NCI-H345 (cell line): Measurements from ENCODE around the gene AIFM2.
"Not testable (repeated sequence)": the region's sequence is repeated elsewhere in the genome, so short reads cannot be mapped to it uniquely, and the experiment has no call there.

Source experiments
- DNase-seq: peaks from one replicate; lab custom pipeline; 2025; lab: John Stamatoyannopoulos, UW

AIFM2 gene

DNA sequence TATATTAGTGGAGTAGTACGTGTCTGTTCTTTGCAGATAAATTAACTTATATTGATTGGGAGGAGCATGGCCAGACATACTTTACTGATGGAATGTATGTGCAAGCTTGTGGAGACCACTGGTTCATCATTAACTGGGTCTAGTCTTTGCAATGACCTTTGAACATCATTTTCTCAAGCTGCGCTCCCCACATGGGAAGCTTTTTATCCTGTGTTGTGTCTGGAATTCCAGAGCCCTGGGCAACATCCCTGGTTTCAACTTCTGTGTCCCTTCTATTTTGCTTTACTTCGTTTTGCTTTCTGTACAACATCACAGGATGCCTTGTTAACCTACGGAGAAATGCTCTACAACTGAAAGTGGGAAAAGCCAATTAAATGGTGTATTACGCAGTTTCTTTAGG lies 41.7 kb downstream of the AIFM2 start:
- no peak for DNase-seq

DNA sequence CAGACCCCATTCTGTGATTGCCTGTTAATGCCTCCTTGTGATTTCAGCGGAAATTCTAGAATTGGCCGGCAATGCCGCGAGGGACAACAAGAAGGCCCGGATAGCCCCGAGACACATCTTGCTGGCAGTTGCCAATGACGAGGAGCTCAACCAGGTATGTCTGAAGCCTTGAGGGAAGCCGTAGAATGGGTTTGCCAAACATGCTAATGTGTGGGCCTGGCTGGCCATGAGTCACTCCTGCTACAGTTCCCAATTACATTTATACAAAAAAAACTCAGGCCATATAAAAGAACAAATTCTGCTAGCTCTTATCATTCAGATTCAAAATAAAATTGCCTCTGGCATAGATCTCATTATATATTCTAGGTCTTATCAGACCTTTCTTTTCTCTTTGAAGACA lies 42.6 kb downstream of the AIFM2 start:
- DNase-seq, result no peak

DNA sequence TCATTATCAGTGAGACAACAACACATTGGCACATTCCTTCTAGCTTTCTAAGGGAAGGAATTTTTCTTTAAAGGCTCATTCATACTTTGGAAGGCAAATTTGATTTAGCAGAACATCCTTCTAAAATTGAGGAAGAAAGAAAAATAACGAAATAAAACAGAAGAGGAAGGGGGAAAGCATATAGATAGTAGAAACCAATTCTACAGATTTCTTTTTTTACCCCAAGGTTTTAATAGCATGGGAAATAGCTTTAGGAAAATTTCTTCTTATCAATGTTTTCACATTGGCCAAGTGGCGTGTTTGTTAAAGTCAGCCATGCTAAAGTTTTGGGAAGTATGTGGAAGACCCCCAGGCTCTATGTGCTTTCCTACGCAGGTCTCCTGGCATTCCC lies 44.3 kb downstream of the AIFM2 start:
- no peak for DNase-seq

DNA sequence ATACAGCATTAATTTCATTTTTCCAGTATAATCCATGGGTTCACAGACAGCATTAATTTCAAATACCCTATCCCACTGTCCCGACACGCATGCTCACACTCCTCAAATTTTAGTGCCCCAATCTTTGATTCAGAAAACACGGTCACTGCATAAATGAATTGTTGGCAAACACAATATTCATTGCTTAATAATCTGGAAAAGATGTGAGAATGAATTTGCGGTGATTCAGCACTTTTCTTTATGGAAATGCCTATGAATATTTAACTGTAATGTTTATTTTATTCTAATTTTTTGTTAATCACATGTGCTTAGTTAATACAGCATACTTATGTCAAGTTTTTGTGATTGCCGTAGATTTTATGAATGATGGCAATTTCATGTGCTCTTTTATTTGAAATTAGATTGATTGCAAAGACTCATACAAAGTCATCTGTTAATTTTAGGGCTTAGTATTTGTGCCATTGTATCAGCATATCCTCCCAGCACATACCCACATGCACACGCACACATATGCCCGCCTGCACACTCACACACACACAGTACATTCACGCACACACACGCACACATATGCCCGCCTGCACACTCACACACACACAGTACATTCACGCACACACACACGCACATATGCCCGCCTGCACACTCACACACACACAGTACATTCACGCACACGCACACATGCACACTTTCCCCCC lies 44.9 kb downstream of the AIFM2 start:
- no peak for DNase-seq

DNA sequence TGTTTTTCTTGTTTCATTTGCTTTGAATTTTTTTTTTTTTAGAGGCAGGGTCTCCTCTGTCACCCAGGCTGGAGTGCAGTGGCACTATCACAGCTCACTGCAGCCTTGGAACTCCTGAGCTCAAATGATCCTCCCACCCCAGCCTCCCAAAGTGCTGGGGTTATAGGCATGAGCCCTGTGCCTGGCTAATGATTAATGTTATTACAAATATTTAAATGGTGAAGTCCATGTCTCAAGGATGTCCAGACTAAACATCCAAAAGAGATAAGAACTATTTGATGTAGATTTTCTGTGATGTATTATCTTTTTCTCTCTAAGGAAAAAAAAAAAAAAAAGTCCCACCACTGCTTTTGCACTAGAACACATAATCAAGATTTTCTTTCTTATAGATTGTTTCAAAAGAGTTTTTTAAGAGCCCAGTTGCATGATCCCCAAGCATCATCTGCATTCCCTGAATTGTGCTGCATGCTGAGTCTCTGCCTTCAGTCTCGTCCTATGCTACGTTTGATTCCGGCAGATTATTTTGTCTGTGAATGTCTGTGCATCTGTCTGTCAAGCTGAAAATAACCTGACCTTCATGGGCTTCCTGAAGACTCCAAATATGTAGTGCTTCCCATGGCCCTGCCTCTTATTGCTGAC lies 46.5 kb downstream of the AIFM2 start:
- DNase-seq, result no peak

DNA sequence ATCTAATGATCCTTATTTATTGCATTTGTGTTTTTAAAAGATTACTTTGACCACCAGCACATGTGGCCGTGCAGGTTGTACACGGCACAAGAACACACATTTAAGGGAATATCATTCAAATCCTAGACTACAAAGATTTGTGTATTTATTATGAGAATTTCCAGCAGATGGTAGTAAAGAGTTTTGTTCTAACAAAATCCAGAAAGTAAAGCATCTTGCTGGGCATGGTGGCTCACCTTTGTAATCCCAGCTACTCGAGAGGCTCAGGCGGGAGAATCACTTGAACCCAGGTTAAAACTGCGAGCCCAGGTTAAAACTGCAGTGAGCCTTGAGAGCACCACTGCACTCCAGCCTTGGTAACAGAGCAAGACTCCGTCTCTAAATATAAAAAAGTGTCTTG lies 48.4 kb downstream of the AIFM2 start:
- no peak for DNase-seq

DNA sequence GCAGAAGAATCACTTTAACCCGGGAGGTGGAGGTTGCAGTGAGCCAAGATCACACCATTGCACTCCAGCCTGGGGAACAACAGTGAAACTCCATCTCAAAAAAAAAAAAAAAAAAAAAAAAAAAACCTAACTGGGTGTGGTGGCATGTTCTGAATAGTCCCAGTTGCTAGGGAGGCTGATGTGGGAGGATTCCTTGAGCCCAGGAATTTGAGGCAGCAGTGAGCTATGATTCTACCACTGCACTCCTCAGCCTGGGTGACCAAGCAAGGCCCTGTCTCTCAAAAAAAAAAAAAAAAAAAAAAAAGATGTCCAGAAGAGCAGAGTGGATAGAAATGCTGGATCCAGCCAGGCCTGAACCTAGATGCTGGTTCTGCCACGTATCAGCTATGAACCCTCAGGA lies 51.8 kb downstream of the AIFM2 start:
- not testable (repeated sequence) for DNase-seq

DNA sequence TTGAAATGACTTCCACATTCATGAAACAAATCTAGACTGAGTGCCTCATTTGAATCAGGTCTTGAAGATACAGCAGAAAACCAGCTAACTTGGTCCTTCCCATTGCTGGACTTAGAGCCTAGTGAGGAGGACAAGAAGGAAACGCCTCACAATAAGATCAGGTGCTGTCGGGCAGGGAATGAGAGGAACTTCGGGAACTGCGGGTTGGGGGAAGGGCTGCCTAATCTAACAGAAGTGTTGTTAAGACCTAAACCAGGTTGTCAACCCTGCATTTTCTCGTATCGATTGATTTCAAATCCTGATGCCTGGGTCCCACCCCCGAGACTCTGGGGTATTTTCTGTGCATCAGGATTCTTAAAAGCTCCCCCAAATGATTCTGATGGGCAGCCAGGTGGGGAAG lies 53.7 kb downstream of the AIFM2 start:
- no peak for DNase-seq

DNA sequence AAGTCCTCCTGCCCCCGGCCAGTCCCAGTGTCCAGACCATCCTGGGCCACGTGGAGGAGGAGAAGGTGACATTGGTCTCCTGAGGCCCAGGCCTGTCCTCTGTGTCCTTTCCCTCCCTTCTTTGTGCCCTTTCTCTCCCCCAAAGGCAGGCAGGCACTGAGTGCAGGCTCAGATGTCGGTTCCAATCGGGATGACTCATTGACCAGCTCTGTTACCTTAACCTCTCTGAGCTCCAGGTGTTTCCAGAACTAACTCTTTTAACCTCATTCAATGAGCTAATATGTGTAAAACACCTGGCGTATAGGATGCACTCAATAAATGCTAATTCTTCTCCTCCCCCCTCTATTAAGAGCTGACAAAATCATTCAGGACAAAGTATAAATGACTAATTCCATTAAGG lies 54.3 kb downstream of the AIFM2 start:
- DNase-seq, result no peak

DNA sequence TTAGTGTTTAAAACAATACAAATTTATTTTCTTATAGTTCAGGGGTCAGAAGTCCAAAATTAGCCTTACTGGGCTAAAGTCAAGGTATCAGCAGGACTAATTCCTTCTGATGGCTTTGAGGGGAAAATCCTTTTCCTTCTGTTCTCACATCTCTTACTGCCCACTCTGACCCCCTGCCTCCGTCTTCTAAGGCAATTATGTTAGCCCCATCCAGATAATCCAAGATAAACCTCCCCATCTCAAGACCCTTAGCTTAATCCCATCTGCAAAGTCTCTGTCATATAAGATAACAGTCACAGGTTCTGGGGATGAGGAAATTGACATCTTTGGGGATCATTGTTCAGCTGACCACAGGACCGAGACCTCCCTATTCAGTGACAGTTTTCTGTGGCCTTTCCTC lies 57.7 kb downstream of the AIFM2 start:
- DNase-seq, result no peak

DNA sequence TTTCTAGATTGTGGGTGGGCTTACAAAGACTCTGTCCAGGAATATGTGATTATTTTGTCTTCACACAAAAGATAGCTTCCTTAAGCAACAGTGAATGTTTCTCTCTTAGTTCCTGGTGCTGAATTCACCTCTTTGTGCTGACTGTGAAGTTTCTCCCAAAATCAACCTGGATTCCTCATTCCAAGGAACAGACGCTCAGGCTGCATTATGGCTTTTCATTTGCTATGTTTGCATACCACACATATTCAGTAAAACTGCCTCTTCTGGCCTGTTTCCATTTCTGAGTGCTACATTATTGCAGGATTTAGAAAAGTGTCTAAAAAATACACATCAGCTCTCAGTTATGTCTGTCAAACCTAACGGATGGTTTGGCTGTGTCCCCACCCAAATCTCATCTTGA lies 58.5 kb downstream of the AIFM2 start:
- DNase-seq, result no peak

DNA sequence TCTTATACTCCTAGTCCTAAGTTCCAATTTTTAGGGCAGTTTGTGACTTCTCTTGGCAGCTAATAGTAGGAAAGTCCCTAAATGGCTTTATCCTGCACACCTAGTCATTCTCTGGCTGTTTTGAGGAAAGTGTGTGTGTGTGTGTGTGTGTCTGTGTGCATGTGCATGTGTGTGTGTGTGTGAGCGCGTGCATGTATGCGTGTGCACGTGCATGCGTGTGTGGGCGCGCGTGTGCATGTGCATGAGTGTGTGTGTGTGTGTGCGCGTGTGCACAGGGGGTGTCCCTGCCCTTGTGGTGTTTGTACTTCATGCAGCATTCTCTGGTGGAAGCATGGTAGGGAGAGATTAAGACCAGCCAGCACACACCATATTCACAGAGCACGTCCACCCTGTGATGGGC lies 61.8 kb downstream of the AIFM2 start:
- DNase-seq, result no peak

DNA sequence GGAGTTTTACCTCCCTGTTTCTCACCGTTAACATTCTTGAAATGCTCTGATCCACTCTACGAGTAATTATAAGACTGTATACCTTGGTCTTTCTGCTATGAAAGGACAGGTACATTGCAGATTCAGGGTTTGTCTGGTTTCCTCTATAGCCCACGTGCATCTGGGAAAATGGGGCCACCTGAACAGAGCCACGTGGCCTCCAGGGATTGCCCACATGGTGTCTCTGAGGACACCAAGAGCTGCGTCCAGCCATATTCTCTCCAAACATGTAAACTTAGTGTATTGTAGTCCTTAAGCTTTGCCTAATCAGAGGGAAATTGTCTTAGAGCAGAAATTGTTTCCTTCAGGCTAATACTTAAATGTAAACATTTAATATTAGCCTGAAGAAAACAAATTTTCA lies 63.3 kb downstream of the AIFM2 start:
- no peak for DNase-seq

DNA sequence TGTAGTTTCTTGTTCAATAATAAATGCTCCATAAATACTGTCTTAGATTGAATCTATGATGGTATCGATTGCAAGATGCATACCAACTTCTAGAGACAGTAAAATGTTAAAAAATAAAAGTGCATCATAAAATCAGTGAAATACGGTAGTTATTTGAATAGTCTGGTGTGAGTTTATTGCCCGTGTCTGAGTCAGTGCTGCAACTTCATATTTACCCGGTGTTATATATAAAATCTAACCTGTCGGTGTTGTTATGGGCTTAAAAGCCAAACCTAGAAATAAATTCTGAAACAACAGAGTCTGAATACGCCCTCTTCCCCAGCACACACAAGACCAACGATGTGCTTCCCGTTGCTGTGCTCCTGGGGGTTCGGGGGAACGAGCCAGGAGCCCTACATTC lies 63.7 kb downstream of the AIFM2 start:
- DNase-seq, result no peak

DNA sequence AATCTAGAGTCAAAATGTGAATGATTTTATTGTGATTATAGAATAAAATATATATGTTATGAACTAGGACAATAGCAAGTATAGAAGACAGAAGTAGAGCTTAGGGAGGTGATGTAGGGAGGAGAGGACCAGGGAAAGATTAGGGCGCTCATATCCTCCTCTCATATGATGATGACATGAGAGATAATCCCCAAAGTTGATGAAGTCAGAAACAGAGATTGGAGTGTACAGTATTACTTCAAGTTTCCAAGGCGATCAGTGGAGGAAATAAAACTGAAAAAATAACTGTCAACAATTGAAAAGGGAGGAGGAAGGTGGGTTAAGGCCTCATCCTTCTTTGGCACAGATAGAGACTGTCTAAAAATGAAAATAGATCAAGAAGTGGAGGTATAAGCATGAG lies 65.0 kb downstream of the AIFM2 start:
- DNase-seq, result no peak

DNA sequence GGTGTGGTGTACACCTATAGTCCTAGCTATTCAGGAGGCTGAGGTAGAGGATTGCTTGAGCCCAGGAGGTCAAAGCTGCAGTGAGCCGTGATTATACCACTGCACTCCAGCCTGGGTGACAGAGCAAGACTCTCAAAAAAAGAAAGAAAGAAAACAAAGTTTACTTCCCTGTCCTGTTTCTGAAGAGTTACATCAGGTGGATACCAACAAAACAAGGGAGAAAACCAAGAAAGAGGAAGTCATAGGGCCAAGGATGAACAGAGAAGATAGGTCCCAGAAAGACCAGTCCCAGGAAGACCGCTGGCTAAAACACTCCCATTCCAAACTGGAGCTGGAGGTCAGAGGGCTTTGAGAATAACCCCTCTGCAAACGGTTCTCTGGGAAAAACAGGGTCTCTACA lies 66.4 kb downstream of the AIFM2 start:
- no peak for DNase-seq

DNA sequence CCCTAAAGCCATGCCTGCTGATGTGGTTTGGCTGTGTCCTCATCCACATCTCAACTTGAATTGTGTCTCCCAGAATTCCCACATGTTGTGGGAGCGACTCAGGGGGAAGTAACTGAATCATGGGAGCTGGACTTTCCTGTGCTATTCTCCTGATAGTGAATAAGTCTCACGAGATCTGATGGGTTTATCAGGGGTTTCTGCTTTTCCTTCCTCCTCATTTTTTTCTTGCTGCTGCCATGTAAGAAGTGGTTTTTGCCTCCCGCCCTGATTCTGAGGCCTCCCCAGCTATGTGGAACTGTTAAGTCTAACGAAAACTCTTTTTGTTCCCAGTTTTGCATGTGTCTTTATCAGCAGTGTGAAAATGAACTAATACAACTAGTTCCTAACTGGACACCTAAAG lies 68.1 kb downstream of the AIFM2 start:
- DNase-seq, result no peak

DNA sequence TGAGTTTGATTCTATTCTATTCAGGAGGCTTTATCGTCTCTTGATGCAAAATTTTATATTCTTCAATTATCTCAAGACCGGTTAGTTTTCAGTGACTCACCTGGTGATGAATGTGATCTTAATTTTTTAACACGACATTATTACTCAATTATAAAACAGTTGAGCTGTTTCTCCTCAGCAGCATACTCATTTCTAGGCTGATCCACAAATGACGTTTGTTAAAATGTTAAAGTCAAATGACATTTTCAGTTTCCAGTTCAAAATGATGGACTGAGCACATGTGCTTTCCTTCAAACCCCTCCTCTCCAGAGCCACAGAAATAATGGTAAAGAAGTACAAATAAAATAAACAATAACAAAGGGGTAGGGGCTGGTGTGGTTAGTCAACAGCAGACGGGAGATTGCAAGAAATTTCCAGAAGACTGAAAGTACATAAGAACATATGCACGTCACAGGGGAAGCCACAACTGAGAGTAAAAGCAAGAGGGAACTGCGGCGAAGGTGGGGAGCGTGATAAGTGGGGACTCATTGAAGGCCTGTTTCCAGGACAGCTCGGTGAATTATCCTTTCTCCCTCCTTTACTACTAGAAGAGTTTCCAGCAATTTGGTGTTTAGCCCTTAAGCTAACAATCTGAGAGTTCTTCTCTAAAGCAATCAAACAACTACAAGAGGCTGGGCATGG lies 69.1 kb downstream of the AIFM2 start:
- no peak for DNase-seq
